ENCODE measurements around the gene TBX3.

Gene TBX3

DNA sequence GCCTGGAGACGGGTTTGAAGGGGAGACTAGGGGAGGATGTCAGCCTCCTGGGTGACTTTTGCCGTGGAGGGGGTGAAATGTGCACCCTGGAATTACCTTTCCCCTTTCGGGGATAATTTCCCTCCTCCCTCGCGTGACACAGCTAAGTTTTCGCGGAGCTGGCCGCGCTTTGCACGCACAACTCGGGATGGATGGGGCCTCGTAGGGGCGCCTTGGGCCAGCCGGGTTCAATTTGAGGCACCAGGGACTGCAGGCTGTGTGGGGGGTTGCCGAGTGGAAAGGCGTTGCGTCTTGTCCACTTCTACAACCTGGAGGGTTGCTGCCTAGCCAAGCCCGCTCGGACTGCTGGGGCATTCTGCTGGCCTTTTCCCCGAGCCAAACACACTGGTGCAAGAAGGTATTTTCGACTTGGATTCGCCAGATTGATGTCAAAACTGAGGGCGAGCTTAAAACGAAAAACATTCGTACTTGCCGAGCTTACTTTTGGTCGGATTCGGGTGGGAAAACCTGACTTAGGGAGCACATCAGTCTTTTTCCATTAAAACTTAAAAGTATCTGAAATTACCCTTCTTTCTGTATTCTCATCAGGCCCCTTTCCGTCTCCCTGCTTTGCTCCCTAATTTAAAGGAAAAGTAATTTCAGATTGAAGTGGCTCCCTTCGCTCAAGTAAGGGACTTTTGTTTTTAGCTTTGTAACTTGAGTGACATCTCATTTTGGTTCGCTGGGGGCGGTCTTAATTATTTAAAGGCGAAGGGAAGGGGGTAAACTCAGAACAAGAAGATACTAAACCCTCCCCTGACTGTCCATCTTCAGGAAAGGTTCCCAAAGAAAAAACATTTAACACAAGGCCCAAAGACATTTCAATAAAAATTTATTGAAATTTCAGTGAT, 14.3 kb downstream of the TBX3 start:
- H3K4me1 ChIP-seq (ENCODE audit: control insufficient read depth in 2 of 2, insufficient read depth in 2 of 2, low read length in 2 of 2): peaks cover 0 to 13% of the 10 kb centered on the region in 2 donors
- no peak overlapping the region for H3K4me3 ChIP-seq (ENCODE audit: low read length in 2 of 2)
- no peaks in the 10 kb centered on the region for H3K9me3 ChIP-seq (ENCODE audit: control insufficient read depth in 2 of 2, low read length in 2 of 2)
- H3K9ac ChIP-seq (ENCODE audit: low read depth in 1 of 2, low read length in 2 of 2): no peak overlapping the region
- peaks cover 0 to 7% of the 10 kb centered on the region in 2 donors for H3K36me3 ChIP-seq (ENCODE audit: control insufficient read depth in 2 of 2, insufficient read depth in 2 of 2, low read length in 2 of 2)
- peak overlapping the region in 1 of 2 donors; percentile 37 for H3K27ac ChIP-seq (ENCODE audit: low read depth in 2 of 2, low read length in 2 of 2)
- H3K27me3 ChIP-seq (ENCODE audit: control insufficient read depth in 2 of 2, insufficient read depth in 2 of 2, low read length in 2 of 2): peaks cover 7 to 25% of the 10 kb centered on the region in 2 donors

- Histone ChIP-seq H3K36me3 (ENCODE audit: control insufficient read depth in 2 of 2, insufficient read depth in 2 of 2, low read length in 2 of 2) (peaks cover 0 to 4% of the 10 kb centered on the region in 2 donors), H3K27ac (ENCODE audit: low read depth in 2 of 2, low read length in 2 of 2) (no peak overlapping the region), H3K9me3 (ENCODE audit: control insufficient read depth in 2 of 2, low read length in 2 of 2) (no peaks in the 10 kb centered on the region), H3K9ac (ENCODE audit: low read depth in 1 of 2, low read length in 2 of 2) (no peak overlapping the region), H3K4me1 (ENCODE audit: control insufficient read depth in 2 of 2, insufficient read depth in 2 of 2, low read length in 2 of 2) (peaks cover 0 to 13% of the 10 kb centered on the region in 2 donors), H3K4me3 (ENCODE audit: low read length in 2 of 2) (peak overlapping the region in 1 of 2 donors; percentile 50), H3K27me3 (ENCODE audit: control insufficient read depth in 2 of 2, insufficient read depth in 2 of 2, low read length in 2 of 2) (peaks cover 6 to 31% of the 10 kb centered on the region in 2 donors)
Observed at GRCh38 chr12:114668886-114669288, 15.1 kb downstream of the TBX3 start.

DNA sequence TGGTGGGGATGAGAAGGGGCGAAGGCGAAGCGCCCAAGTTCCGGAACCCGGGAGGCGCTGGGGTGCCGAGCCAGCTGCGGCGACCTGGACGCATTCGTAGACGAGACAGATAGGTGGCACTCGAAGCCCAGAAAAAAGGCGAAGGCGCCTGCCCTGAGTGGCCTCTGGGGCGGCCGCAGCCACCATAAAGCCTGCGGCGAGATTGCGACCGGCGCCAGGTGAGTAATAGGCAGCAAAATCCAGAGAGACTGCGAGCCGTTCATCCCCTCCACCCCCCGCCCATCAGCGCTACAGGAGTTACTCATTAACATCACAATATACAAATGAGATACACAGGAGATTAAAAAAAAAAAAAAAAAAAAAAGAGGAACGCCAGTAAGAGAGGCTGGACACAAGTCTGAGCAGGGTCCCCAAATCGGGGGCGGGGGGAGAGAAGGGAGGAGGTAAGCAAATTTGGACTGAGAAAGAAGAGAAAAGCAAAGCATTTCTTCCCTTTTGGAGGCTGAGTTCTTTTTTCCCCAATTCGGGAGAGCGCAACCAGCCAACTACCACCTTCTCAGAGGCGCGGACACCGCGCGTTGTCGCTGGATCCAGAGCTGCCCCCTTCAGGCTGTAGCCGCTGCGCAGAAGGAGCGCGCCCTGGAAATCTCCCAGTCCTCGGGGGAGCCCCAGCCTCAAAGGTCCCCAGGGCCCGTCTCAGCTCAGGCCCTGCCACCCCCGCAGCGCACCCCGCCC, 15.7 kb downstream of the TBX3 start:
- Histone ChIP-seq H3K4me1 (ENCODE audit: control insufficient read depth in 2 of 2, insufficient read depth in 2 of 2, low read length in 2 of 2) (peaks cover 0 to 13% of the 10 kb centered on the region in 2 donors), H3K36me3 (ENCODE audit: control insufficient read depth in 2 of 2, insufficient read depth in 2 of 2, low read length in 2 of 2) (peaks cover 0 to 2% of the 10 kb centered on the region in 2 donors), H3K27ac (ENCODE audit: low read depth in 2 of 2, low read length in 2 of 2) (no peak overlapping the region), H3K27me3 (ENCODE audit: control insufficient read depth in 2 of 2, insufficient read depth in 2 of 2, low read length in 2 of 2) (peaks cover 5 to 36% of the 10 kb centered on the region in 2 donors), H3K4me3 (ENCODE audit: low read length in 2 of 2) (peak overlapping the region; percentile 59 to 78), H3K9me3 (ENCODE audit: control insufficient read depth in 2 of 2, low read length in 2 of 2) (no peaks in the 10 kb centered on the region), H3K9ac (ENCODE audit: low read depth in 1 of 2, low read length in 2 of 2) (peak overlapping the region; percentile 9 to 48)

DNA sequence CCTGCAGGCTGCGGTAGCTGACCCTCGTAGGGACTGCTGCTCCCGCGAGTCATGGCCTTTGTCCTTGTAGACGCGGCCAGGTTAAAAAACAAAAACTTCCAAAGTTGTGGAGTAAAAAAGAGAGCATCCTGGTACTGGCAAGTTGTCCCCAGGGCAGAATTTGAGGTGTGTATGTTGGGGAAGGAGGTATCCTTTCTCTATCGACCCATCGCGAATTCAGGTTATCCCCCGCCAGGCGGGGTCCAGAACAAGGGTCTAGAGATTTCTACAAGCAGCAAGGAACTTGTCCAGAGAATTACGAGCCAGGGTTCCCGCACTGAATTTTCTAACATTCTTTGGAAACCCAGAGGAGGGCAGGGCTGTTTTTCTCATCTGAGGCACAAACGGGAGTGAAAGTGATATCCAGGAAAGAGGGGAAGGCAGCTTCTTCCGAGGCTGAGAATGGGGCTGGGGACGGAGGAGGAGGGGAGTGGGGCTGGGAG, 16.3 kb downstream of the TBX3 start:
- Histone ChIP-seq H3K27ac (ENCODE audit: low read depth in 2 of 2, low read length in 2 of 2) (no peak overlapping the region), H3K27me3 (ENCODE audit: control insufficient read depth in 2 of 2, insufficient read depth in 2 of 2, low read length in 2 of 2) (peaks cover 5 to 40% of the 10 kb centered on the region in 2 donors), H3K4me1 (ENCODE audit: control insufficient read depth in 2 of 2, insufficient read depth in 2 of 2, low read length in 2 of 2) (peaks cover 0 to 13% of the 10 kb centered on the region in 2 donors), H3K9me3 (ENCODE audit: control insufficient read depth in 2 of 2, low read length in 2 of 2) (no peaks in the 10 kb centered on the region), H3K36me3 (ENCODE audit: control insufficient read depth in 2 of 2, insufficient read depth in 2 of 2, low read length in 2 of 2) (peaks cover 0 to under 1% of the 10 kb centered on the region in 2 donors), H3K4me3 (ENCODE audit: low read length in 2 of 2) (peak overlapping the region; percentile 54 to 59), H3K9ac (ENCODE audit: low read depth in 1 of 2, low read length in 2 of 2) (no peak overlapping the region)

DNA sequence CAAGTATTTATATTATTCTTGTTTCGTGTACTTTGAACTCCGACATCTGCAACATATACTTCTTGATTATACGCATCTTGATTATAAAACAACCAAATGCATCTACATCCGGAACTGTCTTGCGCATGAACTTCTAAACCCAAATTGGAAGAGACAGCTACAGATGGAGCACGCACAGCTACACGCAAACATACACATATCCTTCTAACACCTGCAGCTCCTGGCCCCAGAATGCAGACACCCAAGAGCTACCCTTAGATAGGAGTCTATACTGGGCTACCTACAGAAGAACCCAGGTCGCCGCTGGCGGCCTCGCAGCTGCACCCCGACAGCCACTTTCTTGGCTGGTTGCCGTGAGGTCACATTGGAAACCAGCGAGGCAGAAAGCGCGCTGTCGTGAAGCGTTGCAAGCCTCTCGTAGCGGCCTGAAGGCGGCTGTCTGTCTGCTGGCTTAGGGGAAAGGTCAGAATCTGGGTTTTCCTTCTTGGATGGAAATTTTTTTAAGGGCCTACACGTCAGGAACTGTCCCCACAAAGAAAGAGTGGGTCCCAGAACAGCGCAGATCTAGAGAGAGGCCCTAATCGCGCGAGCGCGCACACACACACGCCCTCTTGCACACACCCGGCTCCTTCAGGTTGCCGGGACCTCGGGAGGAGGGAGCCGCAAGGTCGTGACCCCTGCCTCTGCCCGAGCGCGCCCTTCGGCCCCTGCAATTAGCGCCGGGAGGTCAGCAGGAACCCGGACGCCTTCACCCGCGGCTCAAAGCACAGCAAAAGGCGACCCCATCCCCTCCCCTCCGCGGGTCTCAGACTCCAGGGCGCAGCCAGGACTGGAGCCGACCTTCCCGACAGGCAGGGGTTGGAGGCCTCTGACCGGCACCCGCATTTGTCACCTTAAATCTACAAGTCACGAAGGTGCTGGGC, 17.0 kb downstream of the TBX3 start:
- Histone ChIP-seq H3K9ac (ENCODE audit: low read depth in 1 of 2, low read length in 2 of 2) (no peak overlapping the region), H3K9me3 (ENCODE audit: control insufficient read depth in 2 of 2, low read length in 2 of 2) (no peaks in the 10 kb centered on the region), H3K27ac (ENCODE audit: low read depth in 2 of 2, low read length in 2 of 2) (no peak overlapping the region), H3K4me1 (ENCODE audit: control insufficient read depth in 2 of 2, insufficient read depth in 2 of 2, low read length in 2 of 2) (peaks cover 0 to 13% of the 10 kb centered on the region in 2 donors), H3K4me3 (ENCODE audit: low read length in 2 of 2) (no peak overlapping the region), H3K36me3 (ENCODE audit: control insufficient read depth in 2 of 2, insufficient read depth in 2 of 2, low read length in 2 of 2) (no peaks in the 10 kb centered on the region), H3K27me3 (ENCODE audit: control insufficient read depth in 2 of 2, insufficient read depth in 2 of 2, low read length in 2 of 2) (peaks cover 5 to 40% of the 10 kb centered on the region in 2 donors)

DNA sequence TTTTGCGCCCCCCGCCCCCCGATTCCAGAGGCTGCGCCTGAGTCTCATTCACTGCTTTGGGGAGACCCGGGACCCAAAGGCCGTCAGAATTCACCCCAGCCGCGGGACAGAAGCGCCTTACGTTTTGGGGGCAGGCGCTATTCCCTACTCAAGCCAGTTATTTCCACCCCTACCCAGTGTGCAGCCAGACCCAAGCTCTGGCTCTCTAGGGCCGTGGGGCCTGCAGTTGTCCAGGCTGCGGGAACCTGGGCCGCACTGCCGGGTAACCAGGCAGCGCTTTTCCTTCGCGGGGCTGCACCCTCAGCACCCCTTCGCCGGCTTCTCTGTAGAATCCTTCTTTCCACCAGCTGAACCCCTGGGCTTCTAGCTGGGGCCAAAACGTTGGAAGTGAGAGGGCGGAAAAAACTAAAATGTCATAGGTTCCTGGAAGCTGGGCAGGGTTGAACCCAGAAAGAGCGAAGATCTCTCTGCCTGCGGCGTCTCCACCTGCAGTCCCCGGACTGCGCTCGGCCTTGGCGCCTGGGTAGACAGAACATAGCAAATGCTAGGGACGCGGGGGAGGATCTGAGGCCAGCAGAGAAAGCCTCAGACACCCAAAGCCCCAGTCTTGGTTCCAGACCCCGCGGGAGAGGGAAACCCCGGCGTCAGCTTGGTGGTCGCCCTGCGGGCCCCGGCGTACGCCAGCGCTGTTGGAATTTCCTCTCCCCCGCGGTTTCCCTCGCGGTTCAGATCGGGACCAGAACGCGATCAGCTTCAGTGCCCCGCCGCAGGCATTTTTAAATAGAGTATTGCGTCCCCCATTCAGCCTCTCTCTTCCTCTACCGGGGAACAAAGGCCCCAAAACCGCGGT, 18.3 kb downstream of the TBX3 start:
- H3K4me3 ChIP-seq (ENCODE audit: low read length in 2 of 2): no peak overlapping the region
- H3K4me1 ChIP-seq (ENCODE audit: control insufficient read depth in 2 of 2, insufficient read depth in 2 of 2, low read length in 2 of 2): peaks cover 0 to 13% of the 10 kb centered on the region in 2 donors
- no peaks in the 10 kb centered on the region for H3K36me3 ChIP-seq (ENCODE audit: control insufficient read depth in 2 of 2, insufficient read depth in 2 of 2, low read length in 2 of 2)
- H3K27me3 ChIP-seq (ENCODE audit: control insufficient read depth in 2 of 2, insufficient read depth in 2 of 2, low read length in 2 of 2): peaks cover 5 to 40% of the 10 kb centered on the region in 2 donors
- no peak overlapping the region for H3K9ac ChIP-seq (ENCODE audit: low read depth in 1 of 2, low read length in 2 of 2)
- H3K27ac ChIP-seq (ENCODE audit: low read depth in 2 of 2, low read length in 2 of 2): no peak overlapping the region
- H3K9me3 ChIP-seq (ENCODE audit: control insufficient read depth in 2 of 2, low read length in 2 of 2): no peaks in the 10 kb centered on the region

GRCh38 chr12:114664651-114665320, 19.2 kb downstream of the TBX3 start:
- peaks cover 5 to 40% of the 10 kb centered on the region in 2 donors for H3K27me3 ChIP-seq (ENCODE audit: control insufficient read depth in 2 of 2, insufficient read depth in 2 of 2, low read length in 2 of 2)
- H3K4me1 ChIP-seq (ENCODE audit: control insufficient read depth in 2 of 2, insufficient read depth in 2 of 2, low read length in 2 of 2): peaks cover 0 to 13% of the 10 kb centered on the region in 2 donors
- H3K4me3 ChIP-seq (ENCODE audit: low read length in 2 of 2): no peak overlapping the region
- H3K9ac ChIP-seq (ENCODE audit: low read depth in 1 of 2, low read length in 2 of 2): no peak overlapping the region
- H3K9me3 ChIP-seq (ENCODE audit: control insufficient read depth in 2 of 2, low read length in 2 of 2): no peaks in the 10 kb centered on the region
- H3K27ac ChIP-seq (ENCODE audit: low read depth in 2 of 2, low read length in 2 of 2): no peak overlapping the region
- H3K36me3 ChIP-seq (ENCODE audit: control insufficient read depth in 2 of 2, insufficient read depth in 2 of 2, low read length in 2 of 2): no peaks in the 10 kb centered on the region

GRCh38 chr12:114662512-114663177, 21.3 kb downstream of the TBX3 start:
- H3K36me3 ChIP-seq (ENCODE audit: control insufficient read depth in 2 of 2, insufficient read depth in 2 of 2, low read length in 2 of 2): no peaks in the 10 kb centered on the region
- H3K9me3 ChIP-seq (ENCODE audit: control insufficient read depth in 2 of 2, low read length in 2 of 2): no peaks in the 10 kb centered on the region
- H3K9ac ChIP-seq (ENCODE audit: low read depth in 1 of 2, low read length in 2 of 2): no peak overlapping the region
- H3K4me1 ChIP-seq (ENCODE audit: control insufficient read depth in 2 of 2, insufficient read depth in 2 of 2, low read length in 2 of 2): peaks cover 0 to 9% of the 10 kb centered on the region in 2 donors
- H3K27me3 ChIP-seq (ENCODE audit: control insufficient read depth in 2 of 2, insufficient read depth in 2 of 2, low read length in 2 of 2): peaks cover 6 to 37% of the 10 kb centered on the region in 2 donors
- H3K27ac ChIP-seq (ENCODE audit: low read depth in 2 of 2, low read length in 2 of 2): no peak overlapping the region
- no peak overlapping the region for H3K4me3 ChIP-seq (ENCODE audit: low read length in 2 of 2)

Measured in mucosa of rectum (tissue), 2 donors.